PC-3 (cell line): ENCODE measurements around the gene MAT2B. TPM values are rescaled to one million over a fixed set of nuclear protein-coding genes. Genes with fewer than 3 reads are reported as not detected.

Experiments
- ATAC-seq: fragments of 200-7000 bp; cut with Tn5 transposase; 2 replicates; pipeline ENCODE4 v1.9.1; 2020; ENCODE audit warnings: mild to moderate bottlenecking, moderate library complexity
- BruUV-seq: library from RNA; stranded (reverse); fragments of 400-500 nt; replicated peaks from 2 replicates; lab custom pipeline; 2021; lab: Mats Ljungman, UMichigan
- CTCF ChIA-PET: fragments of 300-600 bp; sonication (Branson Sonifier 250); formaldehyde crosslinking; loops from one replicate; lab custom pipeline; 2022; ENCODE audit warnings: antibody characterized with exemption; lab: Charles Lee
- POLR2A ChIA-PET: fragments of 300-600 bp; sonication (Branson Sonifier 250); formaldehyde crosslinking; loops from one replicate; lab custom pipeline; 2022; ENCODE audit warnings: antibody characterized with exemption; ENCODE audit not compliant: unreplicated experiment; lab: Charles Lee
- DNase-seq: peaks from one replicate; pipeline ENCODE4 v3.0.0-alpha.2; 2015
- H2AFZ ChIP-seq: fragments of 300-600 bp; sonication (generic); 2 replicates; pipeline ENCODE4 v1.6.0; 2016; ENCODE audit warnings: antibody characterized with exemption, low read length
- H3F3A ChIP-seq: fragments of 300-600 bp; sonication (generic); one replicate; pipeline ENCODE4 v1.6.0; 2017; ENCODE audit warnings: antibody characterized with exemption, low read length, control low read depth, mild to moderate bottlenecking; ENCODE audit not compliant: unreplicated experiment
- H3K27ac ChIP-seq: fragments of 300-600 bp; sonication (generic); 2 replicates; pipeline ENCODE4 v1.5.1; 2016; ENCODE audit warnings: mild to moderate bottlenecking, low read length
- H3K27me3 ChIP-seq: fragments of 300-600 bp; sonication (generic); 2 replicates; pipeline ENCODE4 v1.6.1; 2016; ENCODE audit warnings: low read length, mixed read lengths
- H3K36me3 ChIP-seq: fragments of 300-600 bp; sonication (generic); 2 replicates; pipeline ENCODE4 v1.6.1; 2016; ENCODE audit warnings: low read depth, mixed run types, low read length, mixed read lengths
- H3K4me1 ChIP-seq: fragments of 300-600 bp; sonication (generic); 2 replicates; pipeline ENCODE4 v1.5.1; 2016; ENCODE audit warnings: low read length; ENCODE audit not compliant: insufficient read depth
- H3K4me2 ChIP-seq: fragments of 300-600 bp; sonication (generic); 2 replicates; pipeline ENCODE4 v1.6.0; 2016; ENCODE audit warnings: low read length
- H3K4me3 ChIP-seq: fragments of 300-600 bp; sonication (generic); 2 replicates; pipeline ENCODE4 v1.5.1; 2016; ENCODE audit warnings: mild to moderate bottlenecking, low read length, mixed read lengths
- H3K79me2 ChIP-seq: fragments of 300-600 bp; sonication (generic); 2 replicates; pipeline ENCODE4 v1.6.1; 2017; ENCODE audit warnings: low read length, mixed read lengths
- H3K9ac ChIP-seq: fragments of 300-600 bp; sonication (generic); 2 replicates; pipeline ENCODE4 v1.6.0; 2016; ENCODE audit warnings: mild to moderate bottlenecking, low read length
- H3K9me2 ChIP-seq: fragments of 300-600 bp; sonication (generic); replicated peaks from 2 replicates; pipeline ENCODE4 v1.6.1; 2016; ENCODE audit warnings: mixed run types, low read length, mixed read lengths
- H3K9me3 ChIP-seq: fragments of 300-600 bp; sonication (generic); 2 replicates; pipeline ENCODE4 v1.6.1; 2016; ENCODE audit warnings: low read length, mixed read lengths
- H4K20me1 ChIP-seq: fragments of 300-600 bp; sonication (generic); 2 replicates; pipeline ENCODE4 v1.6.1; 2016; ENCODE audit warnings: low read length, mixed read lengths
- CTCF ChIP-seq: fragments of 300-600 bp; sonication (generic); conservative IDR thresholded peaks from 2 replicates; pipeline ENCODE4 v1.5.1; 2017; ENCODE audit warnings: antibody characterized with exemption, low read depth, mild to moderate bottlenecking, low read length
- EZH2 ChIP-seq: fragments of 300-600 bp; sonication (generic); IDR thresholded peaks from one replicate; pipeline ENCODE4 v1.6.1; 2017; ENCODE audit warnings: antibody characterized with exemption, mild to moderate bottlenecking, low read length; ENCODE audit not compliant: unreplicated experiment
- EZH2phosphoT487 ChIP-seq: fragments of 300-600 bp; sonication (generic); IDR thresholded peaks from 2 replicates; pipeline ENCODE4 v1.6.1; 2018; ENCODE audit warnings: mild to moderate bottlenecking, antibody characterized with exemption, low read length, borderline replicate concordance
- intact Hi-C: fragments of 100-400 bp; cut with micrococcal nuclease; formaldehyde crosslinking; loops from 2 replicates; pipeline ENCODE4 v1.9.0; 2023
- total RNA-seq: library from RNA; depleted of rRNA; stranded (reverse); fragments of >200 nt; gene quantifications from 2 replicates; pipeline ENCODE4 v1.2.3, GENCODE V29; 2014

MAT2B gene
- total RNA-seq, 1 experiment from 2014 or later: 24.3 TPM

DNA sequence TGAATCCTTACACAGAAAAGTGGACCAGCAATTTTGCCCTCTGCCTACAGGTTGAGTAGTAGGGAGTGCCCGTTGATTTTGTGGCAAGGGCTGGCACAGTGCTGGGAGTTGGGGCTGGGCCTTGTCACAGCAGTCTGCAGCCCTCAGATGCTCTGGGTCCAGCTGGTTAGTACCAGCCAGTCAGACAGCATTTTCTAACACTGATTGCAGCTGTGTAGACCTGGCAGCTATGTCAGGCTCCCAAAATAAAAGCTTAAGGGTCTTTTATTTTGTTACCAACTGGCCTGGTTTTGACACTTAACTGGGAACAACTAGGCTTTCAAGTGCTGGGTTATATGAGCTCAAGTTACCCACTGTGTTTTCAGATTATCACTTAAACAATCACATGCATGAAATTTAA lies 57.7 kb downstream of the MAT2B start:
- no peak for ATAC-seq
- ChIA-PET CTCF (no interaction called here), POLR2A (no interaction called here)
- no peaks in the 10 kb centered on the region for H3K9me3 ChIP-seq
- DNase-seq: no peak
- intact Hi-C loops: loop anchor here (5.0 kb wide), 1 partner anchor 64 kb away; no protein-coding TSS in a partner anchor
- H3K27ac ChIP-seq: no peak overlapping the region
- H2AFZ ChIP-seq: no peak overlapping the region
- no peaks in the 10 kb centered on the region for H3K9me2 ChIP-seq
- no peak for TF ChIP-seq EZH2
- TF ChIP-seq CTCF: no peak
- no peak for TF ChIP-seq EZH2phosphoT487
- no peaks in the 10 kb centered on the region for H3K79me2 ChIP-seq
- H3K4me3 ChIP-seq: no peak overlapping the region
- BruUV-seq: no TSS peak
- H3K4me1 ChIP-seq: peaks cover 14% of the 10 kb centered on the region
- no peaks in the 10 kb centered on the region for H3F3A ChIP-seq
- H3K27me3 ChIP-seq: peaks cover 53% of the 10 kb centered on the region
- H3K9ac ChIP-seq: no peak overlapping the region
- no peak overlapping the region for H3K4me2 ChIP-seq
- no peaks in the 10 kb centered on the region for H3K36me3 ChIP-seq
- no peaks in the 10 kb centered on the region for H4K20me1 ChIP-seq

DNA sequence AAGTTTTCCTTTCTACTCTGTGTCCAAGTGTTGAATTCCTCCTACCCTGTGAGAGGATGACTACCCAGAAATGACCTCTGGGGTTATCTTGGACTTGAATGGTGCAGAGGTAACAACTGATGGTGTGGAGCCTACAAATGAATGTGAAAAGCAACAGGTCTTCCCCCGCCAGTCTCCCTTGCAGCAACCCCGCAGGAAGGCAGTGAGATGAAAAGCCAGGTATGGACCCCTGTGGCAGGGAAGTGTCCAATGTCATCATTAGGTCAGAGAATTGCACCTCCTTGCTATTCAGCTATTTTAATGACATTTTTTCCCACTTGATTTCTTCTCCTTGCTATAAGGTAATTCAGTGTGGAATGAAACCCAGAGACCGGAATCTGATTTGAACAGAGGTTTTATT lies 58.5 kb downstream of the MAT2B start:
- CTCF ChIA-PET: no interaction called here

More for the DNA sequence above, 58.5 kb downstream of the MAT2B start:
- peaks cover 14% of the 10 kb centered on the region for H3K4me1 ChIP-seq
- no peaks in the 10 kb centered on the region for H3K79me2 ChIP-seq
- H3K27ac ChIP-seq: no peak overlapping the region
- BruUV-seq: no TSS peak
- H3F3A ChIP-seq: no peaks in the 10 kb centered on the region
- H3K36me3 ChIP-seq: no peaks in the 10 kb centered on the region
- H3K27me3 ChIP-seq: peaks cover 57% of the 10 kb centered on the region
- DNase-seq (no peak), ATAC-seq (no peak)
- no peak overlapping the region for H3K4me3 ChIP-seq
- POLR2A ChIA-PET: no interaction called here
- no peaks in the 10 kb centered on the region for H3K9me2 ChIP-seq
- no peaks in the 10 kb centered on the region for H4K20me1 ChIP-seq
- H3K9ac ChIP-seq: no peak overlapping the region
- no peak overlapping the region for H2AFZ ChIP-seq
- no peak overlapping the region for H3K4me2 ChIP-seq
- TF ChIP-seq CTCF: no peak
- no peak for TF ChIP-seq EZH2phosphoT487
- no peak for TF ChIP-seq EZH2
- H3K9me3 ChIP-seq: no peaks in the 10 kb centered on the region
- intact Hi-C loops: loop anchor here (1.0 to 5.0 kb wide), 2 partner anchors 63 to 1645 kb away; no protein-coding TSS in a partner anchor
